NCI-H2107 treated with DMSO at 0.1 percent for 48 hours (cell line): ENCODE data around the gene NR5A1.

ENCODE experiments used
- DNase-seq: peaks from one replicate; lab custom pipeline; 2025; ENCODE audit not compliant: unreplicated experiment; lab: John Stamatoyannopoulos, UW

NR5A1 gene

GRCh38 chr9:124514874-124515273 lies 7.7 kb upstream of the NR5A1 start:
- no peak for DNase-seq

GRCh38 chr9:124514125-124514524 lies 6.9 kb upstream of the NR5A1 start:
- DNase-seq: no peak

GRCh38 chr9:124513376-124513994 lies 6.3 kb upstream of the NR5A1 start:
- DNase-seq: no peak

GRCh38 chr9:124512806-124513204 lies 5.6 kb upstream of the NR5A1 start:
- DNase-seq: no peak

GRCh38 chr9:124511891-124512805 lies 4.9 kb upstream of the NR5A1 start:
- no peak for DNase-seq

- DNase-seq: no peak
These were observed 4.2 kb upstream of the NR5A1 start for GRCh38 chr9:124511426-124511840.

- DNase-seq: no peak
These were observed 3.6 kb upstream of the NR5A1 start for GRCh38 chr9:124510650-124511425.

GRCh38 chr9:124507880-124508423 lies 753 bp upstream of the NR5A1 start:
- no peak for DNase-seq

GRCh38 chr9:124506433-124506832 lies 766 bp downstream of the NR5A1 start:
- DNase-seq: no peak

- no peak for DNase-seq
These were observed 1.3 kb downstream of the NR5A1 start for GRCh38 chr9:124505901-124506346.

- DNase-seq: no peak
These were observed 1.9 kb downstream of the NR5A1 start for GRCh38 chr9:124505006-124505900.

- DNase-seq: no peak
These were observed 2.6 kb downstream of the NR5A1 start for GRCh38 chr9:124504530-124505005.

- DNase-seq: no peak
These were observed 3.3 kb downstream of the NR5A1 start for GRCh38 chr9:124503713-124504529.

- no peak for DNase-seq
These were observed 4.2 kb downstream of the NR5A1 start for GRCh38 chr9:124502711-124503702.

- no peak for DNase-seq
These were observed 5.4 kb downstream of the NR5A1 start for GRCh38 chr9:124501771-124502320.

GRCh38 chr9:124500796-124501611 lies 6.2 kb downstream of the NR5A1 start:
- DNase-seq: no peak
